PC-9 (cell line): ENCODE measurements around the gene LBX1. TPM values are rescaled to one million over a fixed set of nuclear protein-coding genes. Genes with fewer than 3 reads are reported as not detected.

Source experiments
- BruUV-seq: library from RNA; stranded (reverse); fragments of 400-500 nt; replicated peaks from 2 replicates; lab custom pipeline; 2021; lab: Mats Ljungman, UMichigan
- CTCF ChIA-PET: fragments of 300-600 bp; sonication (Branson Sonifier 250); formaldehyde crosslinking; loops from one replicate; lab custom pipeline; 2022; ENCODE audit warnings: antibody characterized with exemption; lab: Charles Lee
- POLR2A ChIA-PET: fragments of 300-600 bp; sonication (Branson Sonifier 250); formaldehyde crosslinking; loops from one replicate; lab custom pipeline; 2022; ENCODE audit warnings: antibody characterized with exemption; ENCODE audit not compliant: unreplicated experiment; lab: Charles Lee
- DNase-seq, 2 experiments: peaks; one replicate each; pipeline versions ENCODE4 v3.0.0 to v3.0.0-alpha.2; 2015 to 2022; ENCODE audit warnings: mixed read lengths in 1 of 2
- H2AFZ ChIP-seq: fragments of 200-600 bp; sonication (generic); 2 replicates; pipeline ENCODE4 v1.8.1; 2017; ENCODE audit warnings: antibody characterized with exemption
- H3F3A ChIP-seq: fragments of 200-600 bp; sonication (generic); 2 replicates; pipeline ENCODE4 v1.8.1; 2017; ENCODE audit warnings: antibody characterized with exemption, mild to moderate bottlenecking, low read depth; ENCODE audit not compliant: insufficient read depth
- H3K27ac ChIP-seq: fragments of 200-600 bp; sonication (generic); 2 replicates; pipeline ENCODE4 v1.6.1; 2016; ENCODE audit warnings: mixed run types
- H3K27me3 ChIP-seq: fragments of 200-600 bp; sonication (generic); 2 replicates; pipeline ENCODE4 v1.6.1; 2016; ENCODE audit warnings: low read depth, mixed run types; ENCODE audit not compliant: insufficient read depth
- H3K36me3 ChIP-seq: fragments of 200-600 bp; sonication (generic); 2 replicates; pipeline ENCODE4 v1.6.1; 2016; ENCODE audit warnings: low read depth, mixed run types
- H3K4me1 ChIP-seq: fragments of 200-600 bp; sonication (generic); replicated peaks from 2 replicates; pipeline ENCODE4 v1.6.1; 2016; ENCODE audit warnings: mixed run types; ENCODE audit not compliant: insufficient read depth
- H3K4me2 ChIP-seq: fragments of 200-600 bp; sonication (generic); 2 replicates; pipeline ENCODE4 v1.6.1; 2017; ENCODE audit warnings: mixed run types
- H3K4me3 ChIP-seq: fragments of 200-600 bp; sonication (generic); 2 replicates; pipeline ENCODE4 v1.6.1; 2016; ENCODE audit warnings: mixed run types
- H3K79me2 ChIP-seq: fragments of 200-600 bp; sonication (generic); 2 replicates; pipeline ENCODE4 v1.6.1; 2017; ENCODE audit warnings: low read depth, mixed run types
- H3K9me2 ChIP-seq: fragments of 200-600 bp; sonication (generic); 2 replicates; pipeline ENCODE4 v1.8.1; 2017; ENCODE audit warnings: mild to moderate bottlenecking; ENCODE audit not compliant: insufficient read depth
- H3K9me3 ChIP-seq: fragments of 200-600 bp; sonication (generic); 2 replicates; pipeline ENCODE4 v1.8.1; 2016; ENCODE audit warnings: low read depth; ENCODE audit not compliant: insufficient read depth
- H4K20me1 ChIP-seq: fragments of 200-600 bp; sonication (generic); 2 replicates; pipeline ENCODE4 v1.8.1; 2017; ENCODE audit not compliant: insufficient read depth
- CTCF ChIP-seq: fragments of 200-600 bp; sonication (generic); conservative IDR thresholded peaks from 2 replicates; pipeline ENCODE4 v1.6.1; 2017; ENCODE audit warnings: mixed run types, antibody characterized with exemption, mild to moderate bottlenecking, moderate library complexity
- EZH2 ChIP-seq: fragments of 200-600 bp; sonication (generic); IDR thresholded peaks from 2 replicates; pipeline ENCODE4 v1.8.0; 2017; ENCODE audit warnings: antibody characterized with exemption, low read depth
- intact Hi-C: fragments of 100-400 bp; cut with micrococcal nuclease; formaldehyde crosslinking; loops from one replicate; pipeline ENCODE4 v1.10.0; 2022; ENCODE audit not compliant: unreplicated experiment
- total RNA-seq: library from RNA; stranded (reverse); gene quantifications from 2 replicates; pipeline ENCODE4 v1.2.3, GENCODE V29; 2021

LBX1 gene
- total RNA-seq, 1 experiment from 2014 or later: not detected

DNA sequence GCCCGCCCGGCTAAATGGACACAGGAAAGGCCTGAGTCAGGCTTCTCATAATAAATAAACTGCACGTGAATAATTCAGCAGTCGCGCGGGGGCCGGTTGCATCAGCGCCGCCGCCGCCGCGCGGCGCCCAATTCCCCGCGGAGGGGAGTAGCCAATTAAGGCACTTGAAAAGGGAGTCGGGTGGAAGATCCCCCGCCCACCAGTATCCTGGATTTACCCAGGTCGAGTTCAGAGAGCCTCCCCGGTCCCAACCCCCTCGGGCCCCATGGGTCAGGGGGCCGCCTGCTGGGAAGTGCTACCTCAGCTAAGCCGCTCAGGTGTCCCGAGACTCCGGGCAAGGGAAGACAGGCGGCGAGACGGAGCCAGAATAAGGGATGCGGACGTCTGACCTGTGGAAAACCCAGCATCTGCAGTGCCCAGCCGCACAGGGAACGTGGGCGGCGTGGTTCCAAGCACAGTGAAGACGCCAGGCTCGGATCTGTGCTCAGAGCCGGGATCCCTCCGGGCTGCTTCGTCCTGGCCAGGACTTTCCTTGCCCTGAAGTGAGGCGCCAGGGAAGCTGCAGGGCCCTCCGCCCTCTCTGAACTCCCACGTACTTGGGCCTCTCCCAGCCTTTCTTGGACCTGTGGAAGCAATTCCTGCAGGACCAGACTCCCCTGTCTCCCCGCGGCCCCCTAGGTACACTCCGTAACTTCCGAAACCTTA is 7.3 kb upstream of the LBX1 start:
- Histone ChIP-seq H3K4me3 (no peak overlapping the region), H4K20me1 (no peaks in the 10 kb centered on the region), H3F3A (no peaks in the 10 kb centered on the region), H3K79me2 (no peaks in the 10 kb centered on the region), H2AFZ (no peak overlapping the region), H3K9me2 (no peaks in the 10 kb centered on the region), H3K27ac (no peak overlapping the region), H3K4me2 (no peak overlapping the region), H3K36me3 (no peaks in the 10 kb centered on the region), H3K27me3 (peaks cover 25% of the 10 kb centered on the region), H3K4me1 (no peaks in the 10 kb centered on the region), H3K9me3 (no peaks in the 10 kb centered on the region)
- no TSS peak for BruUV-seq
- DNase-seq: no peak
- intact Hi-C loops: no loop called here
- ChIA-PET CTCF (no interaction called here), POLR2A (no interaction called here)
- TF ChIP-seq EZH2: no peak
- no peak for TF ChIP-seq CTCF

DNA sequence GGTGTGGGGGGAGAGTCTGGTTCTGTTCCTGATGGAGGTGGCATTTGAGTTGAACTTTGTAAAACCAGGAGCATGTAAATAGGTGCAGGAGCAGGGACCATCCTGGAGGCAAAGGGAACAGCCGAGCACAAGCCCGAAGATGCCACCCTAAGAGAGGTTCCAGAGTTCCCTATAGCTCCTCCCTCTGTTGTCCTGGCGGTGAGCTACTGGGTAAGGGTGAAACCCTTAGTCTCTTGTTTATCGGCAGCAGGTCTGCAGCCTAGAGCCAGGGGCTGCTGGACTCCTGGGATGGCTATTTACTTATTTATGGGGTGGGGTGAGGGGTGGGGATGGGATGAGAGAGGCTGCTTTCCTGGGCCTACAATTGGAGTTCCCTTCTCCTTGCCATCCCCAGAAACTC is 6.5 kb upstream of the LBX1 start:
- no peaks in the 10 kb centered on the region for H3K36me3 ChIP-seq
- no peaks in the 10 kb centered on the region for H3K9me3 ChIP-seq
- H3K4me1 ChIP-seq: no peaks in the 10 kb centered on the region
- H3K9me2 ChIP-seq: no peaks in the 10 kb centered on the region
- no peak overlapping the region for H3K4me2 ChIP-seq
- ChIA-PET CTCF (no interaction called here), POLR2A (no interaction called here)
- no peak overlapping the region for H3K27ac ChIP-seq
- H4K20me1 ChIP-seq: no peaks in the 10 kb centered on the region
- H3F3A ChIP-seq: no peaks in the 10 kb centered on the region
- H3K4me3 ChIP-seq: no peak overlapping the region
- intact Hi-C loops: no loop called here
- DNase-seq: no peak
- peaks cover 28% of the 10 kb centered on the region for H3K27me3 ChIP-seq
- H2AFZ ChIP-seq: no peak overlapping the region
- no peak for TF ChIP-seq CTCF
- TF ChIP-seq EZH2: no peak
- BruUV-seq: no TSS peak
- H3K79me2 ChIP-seq: no peaks in the 10 kb centered on the region

- BruUV-seq: no TSS peak
- intact Hi-C loops: no loop called here
- no peak overlapping the region for H3K4me3 ChIP-seq
- no peaks in the 10 kb centered on the region for H3F3A ChIP-seq
- ChIA-PET CTCF (no interaction called here), POLR2A (no interaction called here)
- H3K4me1 ChIP-seq: no peaks in the 10 kb centered on the region
- no peak for TF ChIP-seq EZH2
- no peak for TF ChIP-seq CTCF
- H3K9me2 ChIP-seq: no peaks in the 10 kb centered on the region
- H3K27ac ChIP-seq: no peak overlapping the region
- no peaks in the 10 kb centered on the region for H4K20me1 ChIP-seq
- H3K79me2 ChIP-seq: no peaks in the 10 kb centered on the region
- H3K36me3 ChIP-seq: no peaks in the 10 kb centered on the region
- DNase-seq: no peak
- H2AFZ ChIP-seq: no peak overlapping the region
- no peak overlapping the region for H3K4me2 ChIP-seq
- no peaks in the 10 kb centered on the region for H3K9me3 ChIP-seq
- H3K27me3 ChIP-seq: peaks cover 34% of the 10 kb centered on the region
These were observed 5.1 kb upstream of the LBX1 start for GRCh38 chr10:101234333-101234732.
